Epithelial cell of proximal tubule (primary cell): Measurements from ENCODE around the gene ADGRG3. TPM values are rescaled to one million over a fixed set of nuclear protein-coding genes. Genes with fewer than 3 reads are reported as not detected.
A peak's percentile ranks its signal among the peaks of the same experiment; 100 is the strongest.

Source experiments
- DNase-seq: peaks from one replicate; pipeline ENCODE4 v3.0.0-alpha.2; 2011; ENCODE audit warnings: low read depth
- H3K4me3 ChIP-seq: 2 replicates; pipeline ENCODE4 v1.5.1; 2011; ENCODE audit warnings: low read depth, mild to moderate bottlenecking, low read length
- CTCF ChIP-seq: conservative IDR thresholded peaks from 2 replicates; pipeline ENCODE4 v1.5.1; 2012; ENCODE audit warnings: low read depth, mild to moderate bottlenecking, low read length
- total RNA-seq: library from RNA; depleted of rRNA; stranded (reverse); fragments of >200 nt; gene quantifications from 2 replicates; pipeline ENCODE4 v1.2.3, GENCODE V29; 2015

The ADGRG3 gene
- total RNA-seq, 1 donor from 2014 or later: 0.06 TPM

- DNase-seq: no peak
- TF ChIP-seq CTCF: no peak
- no peak overlapping the region for H3K4me3 ChIP-seq
Measured at GRCh38 chr16:57721356-57722209, 53.5 kb downstream of the ADGRG3 start.

DNA sequence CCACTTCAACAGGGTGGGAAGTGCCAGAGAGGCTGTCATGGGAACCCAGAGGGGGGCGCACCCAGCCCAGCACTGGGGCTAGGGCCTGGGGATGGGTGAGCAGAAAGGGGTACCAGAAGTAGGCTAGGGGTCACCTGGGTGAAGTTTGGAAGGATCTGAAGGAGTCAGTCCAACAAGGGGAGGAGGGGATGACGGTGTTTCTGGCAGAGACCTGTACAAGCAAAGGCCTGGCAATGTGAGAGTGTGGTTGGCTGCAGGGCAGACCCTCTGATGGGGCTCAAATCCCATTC, 54.0 kb downstream of the ADGRG3 start:
- H3K4me3 ChIP-seq: no peak overlapping the region
- DNase-seq: no peak
- peak; percentile 32 for TF ChIP-seq CTCF

DNA sequence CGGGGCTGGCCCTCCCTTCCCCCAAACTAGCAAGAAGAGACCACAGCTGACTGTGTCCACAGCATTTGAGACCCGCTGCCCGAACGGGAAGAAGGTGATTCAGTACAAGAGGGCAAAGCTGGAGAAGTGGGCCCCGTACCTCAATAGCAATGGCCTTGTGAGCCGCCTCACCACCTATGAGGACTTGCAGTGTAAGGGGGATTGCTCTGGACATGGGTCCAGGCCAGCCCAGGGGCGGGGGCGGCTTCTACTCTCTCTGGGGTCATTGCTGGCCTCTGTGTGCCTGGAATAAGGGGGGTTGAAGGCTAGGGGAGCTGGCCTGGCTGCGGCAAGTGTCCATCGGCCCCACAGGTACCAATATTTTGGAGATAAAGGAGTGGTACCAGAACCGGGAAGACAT, 54.5 kb downstream of the ADGRG3 start:
- no peak for DNase-seq
- TF ChIP-seq CTCF: no peak

GRCh38 chr16:57723170-57723569, 55.1 kb downstream of the ADGRG3 start:
- no peak for DNase-seq
- TF ChIP-seq CTCF: peak; percentile 55
- H3K4me3 ChIP-seq: no peak overlapping the region

More for the DNA sequence above, 54.5 kb downstream of the ADGRG3 start:
- H3K4me3 ChIP-seq: no peak overlapping the region

- DNase-seq: no peak
- H3K4me3 ChIP-seq: no peak overlapping the region
- no peak for TF ChIP-seq CTCF
Measured at GRCh38 chr16:57724531-57724930, 56.4 kb downstream of the ADGRG3 start.

DNA sequence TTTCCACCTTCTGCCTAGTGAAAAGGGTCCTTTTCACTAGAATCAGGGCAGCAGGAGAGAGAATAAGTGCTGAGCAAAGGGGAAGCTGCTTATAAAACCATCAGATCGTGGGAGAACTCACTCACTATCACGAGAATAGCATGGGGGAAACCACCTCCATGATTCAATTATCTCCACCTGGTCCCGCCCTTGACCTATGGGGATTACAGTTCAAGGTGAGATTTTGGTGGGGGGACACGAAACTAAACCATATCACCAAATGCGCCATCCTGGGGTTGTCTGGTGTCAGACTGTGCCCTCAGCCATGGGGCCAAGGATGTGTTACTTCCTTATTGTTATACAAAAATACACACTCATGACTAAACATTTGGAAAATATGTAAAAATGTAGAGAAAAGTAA, 57.0 kb downstream of the ADGRG3 start:
- no peak overlapping the region for H3K4me3 ChIP-seq
- TF ChIP-seq CTCF: no peak
- DNase-seq: no peak

DNA sequence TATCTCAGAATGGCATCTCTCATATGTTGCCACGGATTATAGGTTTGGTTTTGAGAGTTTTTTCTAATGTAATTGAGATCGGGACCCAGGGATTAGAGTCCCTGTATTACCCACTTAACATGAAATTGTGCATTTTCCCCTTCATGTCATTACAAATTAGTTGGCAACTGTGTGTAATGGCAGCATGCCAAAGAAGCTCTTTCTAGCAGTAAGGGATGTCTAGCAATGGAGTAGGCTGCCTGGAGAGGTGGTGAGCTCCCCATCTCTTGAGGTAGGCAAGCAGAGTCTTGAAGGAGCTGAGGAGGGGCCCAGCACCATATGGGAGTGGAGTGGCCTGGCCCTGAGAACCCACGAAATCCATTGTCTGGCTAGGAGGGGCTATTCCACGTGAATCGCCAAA, 57.4 kb downstream of the ADGRG3 start:
- TF ChIP-seq CTCF: no peak
- H3K4me3 ChIP-seq: no peak overlapping the region
- DNase-seq: no peak
